Hepatocyte (in vitro differentiated cells): ENCODE measurements around the gene SLC22A23.

Experiments
- CTCF ChIP-seq: fragments of 200-600 bp; sonication (generic); IDR thresholded peaks from 2 replicates; pipeline ENCODE4 v1.5.1; 2016; ENCODE audit warnings: antibody characterized with exemption, mild to moderate bottlenecking; ENCODE audit not compliant: poor library complexity
- EZH2 ChIP-seq: fragments of 200-600 bp; sonication (generic); IDR thresholded peaks from 2 replicates; pipeline ENCODE4 v1.6.1; 2016; ENCODE audit warnings: antibody characterized with exemption, mild to moderate bottlenecking, borderline replicate concordance
- EZH2phosphoT487 ChIP-seq: fragments of 200-600 bp; sonication (generic); IDR thresholded peaks from one replicate; pipeline ENCODE4 v1.6.1; 2018; ENCODE audit warnings: antibody characterized with exemption, mild to moderate bottlenecking, low read depth, moderate library complexity; ENCODE audit not compliant: unreplicated experiment, severe bottlenecking

- TF ChIP-seq CTCF (no peak), EZH2phosphoT487 (no peak), EZH2 (no peak)
Measured at GRCh38 chr6:3323696-3324261, 133.1 kb downstream of the SLC22A23 start.
